GM10248 (cell line): ENCODE measurements around the gene INKA2.

Experiments used
- CTCF ChIA-PET: fragments of 300-600 bp; sonication (Branson Sonifier 250); formaldehyde crosslinking; extraction: SDS; loops from one replicate; lab custom pipeline; 2021; ENCODE audit warnings: antibody characterized with exemption; lab: Yijun Ruan, JAX
- POLR2A ChIA-PET: fragments of 350-650 bp; sonication (Branson Sonifier 250); formaldehyde crosslinking; extraction: SDS; loops from one replicate; lab custom pipeline; 2020; ENCODE audit warnings: antibody characterized with exemption; lab: Yijun Ruan, JAX
- DNase-seq: peaks from one replicate; pipeline ENCODE4 v3.0.0; 2012; ENCODE audit errors: extremely low spot score
- CTCF ChIP-seq: IDR thresholded peaks from 2 replicates; pipeline ENCODE4 v1.5.1; 2012; ENCODE audit warnings: mild to moderate bottlenecking, low read depth; ENCODE audit errors: extremely low read depth, missing control alignments, control extremely low read depth

The INKA2 gene

DNA sequence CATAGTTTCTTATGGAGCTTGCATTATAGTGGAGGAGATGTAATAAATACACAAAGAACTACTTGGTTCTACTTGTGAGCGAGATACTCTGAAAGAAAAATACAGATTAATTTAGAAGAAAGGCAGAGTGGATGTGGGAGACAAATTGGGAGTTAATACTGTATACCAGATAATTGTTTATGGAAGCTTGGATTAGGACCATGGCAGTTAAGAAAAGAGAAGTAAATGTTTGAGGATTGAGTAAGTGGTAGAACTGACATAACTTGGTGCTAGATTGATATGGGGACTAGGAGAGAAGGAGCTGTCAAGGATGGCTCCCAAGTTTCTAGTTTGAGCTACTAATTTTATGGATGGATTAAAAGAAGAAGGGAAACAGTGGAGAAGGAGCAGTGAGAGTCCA is 47.3 kb downstream of the INKA2 start:
- DNase-seq, result no peak
- POLR2A ChIA-PET, result no interaction called here
- CTCF ChIA-PET, result interaction anchor here (0.9 to 4.4 kb wide), 10 partner anchors 12 to 210 kb away, joined by 3 to 24 read pairs (median 4); no protein-coding TSS in a partner anchor

GRCh38 chr1:111690306-111690617 is 48.9 kb downstream of the INKA2 start:
- TF ChIP-seq CTCF, result no peak
- no peak for DNase-seq
- ChIA-PET CTCF (interaction anchor here (1.0 to 4.0 kb wide), 8 partner anchors 10 to 208 kb away, joined by 3 to 26 read pairs (median 4); no protein-coding TSS in a partner anchor), POLR2A (no interaction called here)

More for the DNA sequence above, 47.3 kb downstream of the INKA2 start:
- TF ChIP-seq CTCF, result no peak
